ENCODE measurements around the gene ARHGEF6. TPM values are rescaled to one million over a fixed set of nuclear protein-coding genes. Genes with fewer than 3 reads are reported as not detected.

Gene ARHGEF6
- total and polyA plus RNA-seq, 2 experiments from 2014 or later: 2.5 to 6.0 TPM

DNA sequence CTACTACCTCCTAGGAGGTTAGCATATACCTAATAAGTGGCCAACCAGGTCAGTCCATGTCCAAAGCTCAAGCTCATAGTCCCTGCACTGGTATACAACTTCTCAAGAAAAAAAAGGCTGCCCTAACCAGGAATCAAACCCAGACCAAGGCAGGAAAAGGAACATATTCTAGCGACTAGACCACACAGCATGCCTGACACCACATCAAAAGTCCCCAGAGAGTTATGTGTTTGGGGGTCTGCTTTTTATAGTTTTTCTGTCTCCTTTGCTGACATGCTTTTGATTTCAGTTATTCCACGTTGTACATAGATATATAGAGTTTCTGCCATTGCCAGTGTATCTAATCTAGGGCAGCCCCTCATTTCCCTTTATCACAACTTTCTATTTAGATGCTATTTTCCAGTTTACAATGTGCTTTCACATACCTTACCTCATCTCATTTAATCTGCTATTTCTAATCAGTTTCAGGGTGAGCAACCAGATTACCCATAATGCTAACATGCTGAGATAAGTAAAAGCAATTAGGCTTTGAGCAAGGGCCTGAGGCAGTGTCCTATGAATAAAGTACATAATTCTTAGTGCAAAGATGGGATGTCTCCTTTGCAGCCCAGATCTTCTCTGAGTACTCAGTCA, 17.8 kb downstream of the ARHGEF6 start:
- Mint-ChIP-seq H3K27me3 (ENCODE audit: insufficient read depth, low read depth, poor library complexity) (peaks cover under 1% of the 10 kb centered on the region), H3K9me3 (no peaks in the 10 kb centered on the region), H3K27ac (no peak overlapping the region), H3K4me3 (no peak overlapping the region), H3K4me1 (peaks cover 23% of the 10 kb centered on the region), H3K36me3 (ENCODE audit: low read depth) (peaks cover 2% of the 10 kb centered on the region; the same call in 2 of the 3 replicates)
- no peak overlapping the region for H2AFZ ChIP-seq
- no peak overlapping the region for H3K27ac ChIP-seq (ENCODE audit: low read depth)
- ATAC-seq: no peak
- no peaks in the 10 kb centered on the region for H3K79me2 ChIP-seq (replicated peaks; ENCODE audit: insufficient read depth)
- H4K20me1 ChIP-seq (replicated peaks; ENCODE audit: insufficient read depth): no peaks in the 10 kb centered on the region
- H3K4me2 ChIP-seq: no peak overlapping the region
- H3K9me2 ChIP-seq (ENCODE audit: insufficient read depth): no peaks in the 10 kb centered on the region
- no peaks in the 10 kb centered on the region for H3K36me3 ChIP-seq (ENCODE audit: insufficient read depth)
- TF ChIP-seq, protein P1, sequence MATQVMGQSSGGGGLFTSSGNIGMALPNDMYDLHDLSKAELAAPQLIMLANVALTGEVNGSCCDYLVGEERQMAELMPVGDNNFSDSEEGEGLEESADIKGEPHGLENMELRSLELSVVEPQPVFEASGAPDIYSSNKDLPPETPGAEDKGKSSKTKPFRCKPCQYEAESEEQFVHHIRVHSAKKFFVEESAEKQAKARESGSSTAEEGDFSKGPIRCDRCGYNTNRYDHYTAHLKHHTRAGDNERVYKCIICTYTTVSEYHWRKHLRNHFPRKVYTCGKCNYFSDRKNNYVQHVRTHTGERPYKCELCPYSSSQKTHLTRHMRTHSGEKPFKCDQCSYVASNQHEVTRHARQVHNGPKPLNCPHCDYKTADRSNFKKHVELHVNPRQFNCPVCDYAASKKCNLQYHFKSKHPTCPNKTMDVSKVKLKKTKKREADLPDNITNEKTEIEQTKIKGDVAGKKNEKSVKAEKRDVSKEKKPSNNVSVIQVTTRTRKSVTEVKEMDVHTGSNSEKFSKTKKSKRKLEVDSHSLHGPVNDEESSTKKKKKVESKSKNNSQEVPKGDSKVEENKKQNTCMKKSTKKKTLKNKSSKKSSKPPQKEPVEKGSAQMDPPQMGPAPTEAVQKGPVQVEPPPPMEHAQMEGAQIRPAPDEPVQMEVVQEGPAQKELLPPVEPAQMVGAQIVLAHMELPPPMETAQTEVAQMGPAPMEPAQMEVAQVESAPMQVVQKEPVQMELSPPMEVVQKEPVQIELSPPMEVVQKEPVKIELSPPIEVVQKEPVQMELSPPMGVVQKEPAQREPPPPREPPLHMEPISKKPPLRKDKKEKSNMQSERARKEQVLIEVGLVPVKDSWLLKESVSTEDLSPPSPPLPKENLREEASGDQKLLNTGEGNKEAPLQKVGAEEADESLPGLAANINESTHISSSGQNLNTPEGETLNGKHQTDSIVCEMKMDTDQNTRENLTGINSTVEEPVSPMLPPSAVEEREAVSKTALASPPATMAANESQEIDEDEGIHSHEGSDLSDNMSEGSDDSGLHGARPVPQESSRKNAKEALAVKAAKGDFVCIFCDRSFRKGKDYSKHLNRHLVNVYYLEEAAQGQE (IDR thresholded peaks at IDR 0.05; ENCODE audit: unreplicated experiment): no peak
- TF ChIP-seq ZNF331 (CRISPR knock-in tag; IDR thresholded peaks at IDR 0.05; ENCODE audit: low read depth) (no peak), POLR2AphosphoS5 (IDR thresholded peaks at IDR 0.05; ENCODE audit: low read depth) (no peak), STAT1 (IDR thresholded peaks at IDR 0.05; ENCODE audit: unreplicated experiment) (no peak), EZH2phosphoT487 (IDR thresholded peaks at IDR 0.05; ENCODE audit: unreplicated experiment) (no peak), NANOG (IDR thresholded peaks at IDR 0.05; ENCODE audit: borderline replicate concordance) (no peak), JUNB (IDR thresholded peaks at IDR 0.05; ENCODE audit: unreplicated experiment) (no peak)
- TF ChIP-seq, protein P2, sequence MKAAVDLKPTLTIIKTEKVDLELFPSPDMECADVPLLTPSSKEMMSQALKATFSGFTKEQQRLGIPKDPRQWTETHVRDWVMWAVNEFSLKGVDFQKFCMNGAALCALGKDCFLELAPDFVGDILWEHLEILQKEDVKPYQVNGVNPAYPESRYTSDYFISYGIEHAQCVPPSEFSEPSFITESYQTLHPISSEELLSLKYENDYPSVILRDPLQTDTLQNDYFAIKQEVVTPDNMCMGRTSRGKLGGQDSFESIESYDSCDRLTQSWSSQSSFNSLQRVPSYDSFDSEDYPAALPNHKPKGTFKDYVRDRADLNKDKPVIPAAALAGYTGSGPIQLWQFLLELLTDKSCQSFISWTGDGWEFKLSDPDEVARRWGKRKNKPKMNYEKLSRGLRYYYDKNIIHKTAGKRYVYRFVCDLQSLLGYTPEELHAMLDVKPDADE (IDR thresholded peaks at IDR 0.05): no peak
- DNase-seq (ENCODE audit: low spot score): no peak
- peaks cover 21% of the 10 kb centered on the region for H3K4me1 ChIP-seq (ENCODE audit: insufficient read depth)
- no peak overlapping the region for H3K4me3 ChIP-seq
- H3F3A ChIP-seq (replicated peaks; ENCODE audit: low read depth): no peaks in the 10 kb centered on the region
- H3K27me3 ChIP-seq (ENCODE audit: insufficient read depth): peaks cover 13% of the 10 kb centered on the region

GRCh38 chrX:136761421-136761820, 19.3 kb downstream of the ARHGEF6 start:
- H3K27me3 Mint-ChIP-seq (ENCODE audit: insufficient read depth, low read depth, poor library complexity): no peaks in the 10 kb centered on the region
- no peaks in the 10 kb centered on the region for H3K9me3 Mint-ChIP-seq
- H3K4me1 ChIP-seq (ENCODE audit: insufficient read depth): peaks cover 20% of the 10 kb centered on the region
- peaks cover 19% of the 10 kb centered on the region for H3K4me1 Mint-ChIP-seq
- H3K36me3 ChIP-seq (ENCODE audit: insufficient read depth): no peaks in the 10 kb centered on the region
- no peak overlapping the region for H3K27ac ChIP-seq (ENCODE audit: low read depth)
- no peaks in the 10 kb centered on the region for H3K9me2 ChIP-seq (ENCODE audit: insufficient read depth)
- no peak overlapping the region for H3K27ac Mint-ChIP-seq
- no peak overlapping the region for H3K4me3 Mint-ChIP-seq
- no peak overlapping the region for H2AFZ ChIP-seq
- no peaks in the 10 kb centered on the region for H3K79me2 ChIP-seq (replicated peaks; ENCODE audit: insufficient read depth)
- no peak overlapping the region for H3K4me2 ChIP-seq
- H4K20me1 ChIP-seq (replicated peaks; ENCODE audit: insufficient read depth): no peaks in the 10 kb centered on the region
- H3K27me3 ChIP-seq (ENCODE audit: insufficient read depth): peaks cover 9% of the 10 kb centered on the region
- peaks cover 2% of the 10 kb centered on the region; the same call in 2 of the 3 replicates for H3K36me3 Mint-ChIP-seq (ENCODE audit: low read depth)
- no peak overlapping the region for H3K4me3 ChIP-seq
- no peaks in the 10 kb centered on the region for H3F3A ChIP-seq (replicated peaks; ENCODE audit: low read depth)
- DNase-seq (ENCODE audit: low spot score): no peak
- TF ChIP-seq JUNB (IDR thresholded peaks at IDR 0.05; ENCODE audit: unreplicated experiment) (no peak), EZH2 (IDR thresholded peaks at IDR 0.05; ENCODE audit: low read depth, unreplicated experiment) (no peak), ZNF331 (CRISPR knock-in tag; IDR thresholded peaks at IDR 0.05; ENCODE audit: low read depth) (no peak), POLR2AphosphoS5 (IDR thresholded peaks at IDR 0.05; ENCODE audit: low read depth) (no peak), CREB1 (CRISPR knock-in tag; IDR thresholded peaks at IDR 0.05; ENCODE audit: low read depth) (no peak), NANOG (IDR thresholded peaks at IDR 0.05; ENCODE audit: borderline replicate concordance) (no peak), STAT1 (IDR thresholded peaks at IDR 0.05; ENCODE audit: unreplicated experiment) (no peak), EZH2phosphoT487 (IDR thresholded peaks at IDR 0.05; ENCODE audit: unreplicated experiment) (no peak)
- TF ChIP-seq, protein P2 (IDR thresholded peaks at IDR 0.05): no peak
- TF ChIP-seq, protein P3, sequence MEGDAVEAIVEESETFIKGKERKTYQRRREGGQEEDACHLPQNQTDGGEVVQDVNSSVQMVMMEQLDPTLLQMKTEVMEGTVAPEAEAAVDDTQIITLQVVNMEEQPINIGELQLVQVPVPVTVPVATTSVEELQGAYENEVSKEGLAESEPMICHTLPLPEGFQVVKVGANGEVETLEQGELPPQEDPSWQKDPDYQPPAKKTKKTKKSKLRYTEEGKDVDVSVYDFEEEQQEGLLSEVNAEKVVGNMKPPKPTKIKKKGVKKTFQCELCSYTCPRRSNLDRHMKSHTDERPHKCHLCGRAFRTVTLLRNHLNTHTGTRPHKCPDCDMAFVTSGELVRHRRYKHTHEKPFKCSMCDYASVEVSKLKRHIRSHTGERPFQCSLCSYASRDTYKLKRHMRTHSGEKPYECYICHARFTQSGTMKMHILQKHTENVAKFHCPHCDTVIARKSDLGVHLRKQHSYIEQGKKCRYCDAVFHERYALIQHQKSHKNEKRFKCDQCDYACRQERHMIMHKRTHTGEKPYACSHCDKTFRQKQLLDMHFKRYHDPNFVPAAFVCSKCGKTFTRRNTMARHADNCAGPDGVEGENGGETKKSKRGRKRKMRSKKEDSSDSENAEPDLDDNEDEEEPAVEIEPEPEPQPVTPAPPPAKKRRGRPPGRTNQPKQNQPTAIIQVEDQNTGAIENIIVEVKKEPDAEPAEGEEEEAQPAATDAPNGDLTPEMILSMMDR (conservative IDR thresholded peaks at IDR 0.05; ENCODE audit: low read depth in 2 of 2): no peak
- TF ChIP-seq, protein P1 (IDR thresholded peaks at IDR 0.05; ENCODE audit: unreplicated experiment): no peak
- no peak for ATAC-seq

Measured in GM23338 (cell line).